ENCODE measurements around the gene RERE.
A peak's percentile ranks its signal among the peaks of the same experiment; 100 is the strongest.
"Not testable (repeated sequence)": the region's sequence is repeated elsewhere in the genome, so short reads cannot be mapped to it uniquely, and the experiment has no call there.

The RERE gene

GRCh38 chr1:8752921-8753713 is 64.3 kb downstream of the RERE start:
- DNase-seq (ENCODE audit: low read depth, low spot score): no peak

GRCh38 chr1:8752411-8752810 is 65.0 kb downstream of the RERE start:
- no peak for DNase-seq (ENCODE audit: low read depth, low spot score)

GRCh38 chr1:8751984-8752383 is 65.5 kb downstream of the RERE start:
- no peak for DNase-seq (ENCODE audit: low read depth, low spot score)

GRCh38 chr1:8747879-8748825 is 69.3 kb downstream of the RERE start:
- DNase-seq (ENCODE audit: low read depth, low spot score): no peak

- DNase-seq (ENCODE audit: low read depth, low spot score): no peak
Measured at GRCh38 chr1:8746554-8746953, 70.9 kb downstream of the RERE start.

GRCh38 chr1:8745749-8746390 is 71.6 kb downstream of the RERE start:
- DNase-seq (ENCODE audit: low read depth, low spot score): no peak

- DNase-seq (ENCODE audit: low read depth, low spot score): no peak
Measured at GRCh38 chr1:8745346-8745745, 72.1 kb downstream of the RERE start.

GRCh38 chr1:8742022-8742924 is 75.2 kb downstream of the RERE start:
- DNase-seq (ENCODE audit: low read depth, low spot score): no peak

- no peak for DNase-seq (ENCODE audit: low read depth, low spot score)
Measured at GRCh38 chr1:8740034-8740449, 77.4 kb downstream of the RERE start.

- DNase-seq (ENCODE audit: low read depth, low spot score): no peak
Measured at GRCh38 chr1:8739377-8739776, 78.1 kb downstream of the RERE start.

- DNase-seq (ENCODE audit: low read depth, low spot score): no peak
Measured at GRCh38 chr1:8736927-8737326, 80.5 kb downstream of the RERE start.

GRCh38 chr1:8733484-8733883 is 84.0 kb downstream of the RERE start:
- DNase-seq (ENCODE audit: low read depth, low spot score): no peak

GRCh38 chr1:8731162-8731561 is 86.3 kb downstream of the RERE start:
- peak; percentile 61 for DNase-seq (ENCODE audit: low read depth, low spot score)

GRCh38 chr1:8728464-8728863 is 89.0 kb downstream of the RERE start:
- no peak for DNase-seq (ENCODE audit: low read depth, low spot score)

GRCh38 chr1:8727809-8728213 is 89.6 kb downstream of the RERE start:
- DNase-seq (ENCODE audit: low read depth, low spot score): no peak

- not testable (repeated sequence) for DNase-seq (ENCODE audit: low read depth, low spot score)
Measured at GRCh38 chr1:8727316-8727715, 90.1 kb downstream of the RERE start.

- not testable (repeated sequence) for DNase-seq (ENCODE audit: low read depth, low spot score)
Measured at GRCh38 chr1:8726801-8727186, 90.6 kb downstream of the RERE start.

GRCh38 chr1:8723010-8723409 is 94.4 kb downstream of the RERE start:
- no peak for DNase-seq (ENCODE audit: low read depth, low spot score)

- no peak for DNase-seq (ENCODE audit: low read depth, low spot score)
Measured at GRCh38 chr1:8722366-8722765, 95.1 kb downstream of the RERE start.

- no peak for DNase-seq (ENCODE audit: low read depth, low spot score)
Measured at GRCh38 chr1:8721679-8722324, 95.6 kb downstream of the RERE start.

GRCh38 chr1:8720347-8720746 is 97.1 kb downstream of the RERE start:
- no peak for DNase-seq (ENCODE audit: low read depth, low spot score)

All from iPS DF 19.7 (cell line).